RPMI8226 (cell line): ENCODE results near the gene ZNF573.
A peak's percentile ranks its signal among the peaks of the same experiment; 100 is the strongest.

Source experiments
- DNase-seq: peaks from one replicate; pipeline ENCODE4 v3.0.0-alpha.2; 2015

Gene ZNF573

DNA sequence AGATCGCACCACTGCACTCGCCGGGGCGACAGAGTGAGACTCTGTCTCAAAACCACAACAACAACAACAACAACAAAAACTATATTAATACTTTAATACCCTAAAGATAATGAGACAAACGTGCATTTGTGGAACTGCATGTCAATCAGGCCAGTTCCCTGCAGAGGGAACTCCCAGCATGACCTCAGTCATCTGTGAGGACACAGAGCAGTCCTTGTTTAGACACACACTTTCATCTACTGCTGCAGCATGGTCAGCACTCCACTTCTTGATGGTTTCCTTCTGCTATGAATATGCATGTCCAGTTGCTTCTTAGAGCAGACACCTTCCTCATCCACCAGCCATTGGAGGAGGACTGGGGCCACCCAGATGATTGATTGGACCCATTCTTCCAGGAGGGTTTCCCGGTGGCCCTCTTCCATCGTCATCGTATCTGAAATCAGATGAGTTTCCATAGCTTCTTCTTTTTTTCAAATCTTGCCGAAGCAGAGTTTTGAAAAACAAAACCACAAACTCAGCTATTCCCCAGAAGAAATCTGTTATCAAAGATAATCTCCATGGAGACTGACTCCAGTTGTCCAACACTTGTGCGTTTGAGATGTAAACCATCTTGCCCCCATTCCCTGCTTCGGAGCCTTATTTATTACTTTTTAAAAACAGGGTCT lies 86.3 kb downstream of the ZNF573 start:
- DNase-seq, result no peak

DNA sequence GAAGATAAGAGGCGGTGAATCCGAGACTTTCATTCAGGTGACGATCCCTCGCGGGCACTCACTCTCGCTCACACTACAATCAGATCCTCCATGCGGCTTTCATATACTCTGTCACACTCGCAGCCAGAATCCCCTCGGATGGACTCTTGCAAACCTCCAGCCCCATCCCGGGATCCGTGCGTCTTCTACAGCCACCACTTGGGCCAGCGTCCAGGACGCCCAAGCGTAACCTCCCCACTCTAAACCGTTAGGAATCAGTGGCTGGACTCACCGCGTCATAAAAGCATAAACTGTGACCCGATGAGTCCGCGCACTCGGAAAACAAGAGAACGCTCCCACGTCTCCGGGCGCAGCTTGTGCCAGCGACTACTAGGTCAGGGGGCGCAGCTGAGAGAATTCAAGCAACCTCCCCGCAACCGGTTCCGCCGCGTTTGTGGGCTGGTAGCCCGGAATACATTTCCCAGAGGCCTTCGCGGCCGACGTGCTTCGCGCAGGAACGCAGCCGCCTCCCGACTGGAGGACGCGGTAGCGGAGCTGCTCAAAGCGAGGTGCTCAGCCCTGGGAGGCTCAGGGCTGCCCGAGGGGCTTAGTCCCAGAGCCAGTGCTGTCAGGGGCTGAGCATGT lies 87.4 kb downstream of the ZNF573 start:
- peak; percentile 80 for DNase-seq
